Muscle of leg (tissue), 11 donors: ENCODE data around the gene CD81. TPM values are rescaled to one million over a fixed set of nuclear protein-coding genes. Genes with fewer than 3 reads are reported as not detected.

Experiments used
- DNase-seq: peaks from one replicate; pipeline ENCODE4 v3.0.0; 2013
- H3K27ac ChIP-seq: one replicate; pipeline ENCODE4 v1.5.1; 2013; ENCODE audit warnings: mild to moderate bottlenecking, low read length, control low read depth
- H3K27me3 ChIP-seq: one replicate; pipeline ENCODE4 v1.6.1; 2013; ENCODE audit warnings: low read length; ENCODE audit not compliant: control insufficient read depth, insufficient read depth
- H3K36me3 ChIP-seq: one replicate; pipeline ENCODE4 v1.6.1; 2013; ENCODE audit warnings: low read length; ENCODE audit not compliant: control insufficient read depth, insufficient read depth
- H3K4me1 ChIP-seq: one replicate; pipeline ENCODE4 v1.6.1; 2013; ENCODE audit warnings: low read length; ENCODE audit not compliant: control insufficient read depth, insufficient read depth
- H3K4me3 ChIP-seq: one replicate; pipeline ENCODE4 v1.5.1; 2013; ENCODE audit warnings: low read length, control low read depth
- H3K9me3 ChIP-seq: replicated peaks from 2 replicates; pipeline ENCODE4 v1.6.1; 2013; ENCODE audit warnings: low read depth, low read length; ENCODE audit not compliant: control insufficient read depth
- WGBS: methylation state at CpG from one replicate; pipeline ENCODE4 v1.1.5; 2013; ENCODE audit warnings: missing lambda C conversion rate; ENCODE audit not compliant: insufficient coverage; 5-methylcytosine and 5-hydroxymethylcytosine counted together
- polyA plus RNA-seq, 8 donors: library from polyadenylated mRNA; unstranded; fragments of 120-200 nt; gene quantifications; one replicate each; pipeline versions ENCODE4 v1.2.1 to v1.2.3, GENCODE V29; 2013; ENCODE audit warnings: inconsistent platforms in 1 of 8, low replicate concordance in 1 of 8; ENCODE audit not compliant: insufficient read length in 8 of 8, insufficient read depth in 1 of 8
- total RNA-seq: library from RNA; stranded (reverse); fragments of 120-200 nt; gene quantifications from one replicate; pipeline ENCODE4 v1.2.4, GENCODE V29; 2013

The CD81 gene
- total and polyA plus RNA-seq, 9 donors, result 187 to 495 (median 426) TPM

- 36% methylated on average over 13 of the region's 14 CpGs for WGBS
- H3K27me3 ChIP-seq, result no peaks in the 10 kb centered on the region
- H3K4me3 ChIP-seq, result no peak overlapping the region
- no peak for DNase-seq
- H3K27ac ChIP-seq, result peak overlapping the region; percentile 21
- peaks cover 53% of the 10 kb centered on the region for H3K36me3 ChIP-seq
- H3K9me3 ChIP-seq, result no peaks in the 10 kb centered on the region
- H3K4me1 ChIP-seq, result peaks cover 94% of the 10 kb centered on the region
Measured at GRCh38 chr11:2387266-2387987, 10.3 kb downstream of the CD81 start.

GRCh38 chr11:2388431-2389376 lies 11.6 kb downstream of the CD81 start:
- no peak for DNase-seq
- 75% methylated on average over 8 of the region's 15 CpGs for WGBS
- Histone ChIP-seq H3K4me3 (no peak overlapping the region), H3K27ac (peak overlapping the region; percentile 89), H3K4me1 (peaks cover 94% of the 10 kb centered on the region), H3K27me3 (no peaks in the 10 kb centered on the region), H3K9me3 (no peaks in the 10 kb centered on the region), H3K36me3 (peaks cover 63% of the 10 kb centered on the region)

GRCh38 chr11:2389377-2390026 lies 12.4 kb downstream of the CD81 start:
- Histone ChIP-seq H3K27ac (peak overlapping the region; percentile 89), H3K27me3 (no peaks in the 10 kb centered on the region), H3K36me3 (peaks cover 69% of the 10 kb centered on the region), H3K4me1 (peaks cover 88% of the 10 kb centered on the region), H3K9me3 (no peaks in the 10 kb centered on the region), H3K4me3 (no peak overlapping the region)
- 39% methylated on average over 12 of the region's 14 CpGs for WGBS
- DNase-seq, result no peak

DNA sequence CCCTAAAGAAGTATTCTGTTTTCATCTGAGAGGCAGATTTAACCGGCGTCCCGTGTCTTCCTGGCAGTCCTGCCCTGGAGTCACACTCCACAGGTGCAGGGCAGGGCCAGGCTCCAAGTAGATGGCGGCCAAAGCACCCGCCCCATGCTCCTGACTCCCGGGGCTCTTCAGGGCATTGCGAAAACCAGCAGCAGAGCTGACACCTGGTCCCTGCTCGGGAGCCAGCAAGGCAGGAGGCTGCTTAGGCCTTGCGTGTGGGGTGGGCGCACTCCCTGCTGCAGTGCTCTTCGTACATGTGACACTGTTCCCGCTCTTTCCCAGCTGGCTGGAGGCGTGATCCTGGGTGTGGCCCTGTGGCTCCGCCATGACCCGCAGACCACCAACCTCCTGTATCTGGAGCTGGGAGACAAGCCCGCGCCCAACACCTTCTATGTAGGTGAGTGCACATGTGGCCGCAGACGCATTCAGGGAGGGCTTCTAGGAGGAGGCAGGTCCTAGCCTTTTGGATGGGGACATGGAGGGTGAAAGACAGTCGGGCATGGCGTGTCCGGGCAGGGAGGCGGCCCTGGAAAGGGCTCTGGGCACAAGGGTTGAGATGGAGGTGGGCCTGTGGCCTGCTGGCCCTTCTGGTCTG lies 13.1 kb downstream of the CD81 start:
- peak overlapping the region; percentile 89 for H3K27ac ChIP-seq
- 70% methylated on average over 22 of the region's 23 CpGs for WGBS
- H3K36me3 ChIP-seq, result peaks cover 70% of the 10 kb centered on the region
- H3K4me1 ChIP-seq, result peaks cover 81% of the 10 kb centered on the region
- no peaks in the 10 kb centered on the region for H3K9me3 ChIP-seq
- H3K4me3 ChIP-seq, result no peak overlapping the region
- no peak for DNase-seq
- H3K27me3 ChIP-seq, result no peaks in the 10 kb centered on the region

DNA sequence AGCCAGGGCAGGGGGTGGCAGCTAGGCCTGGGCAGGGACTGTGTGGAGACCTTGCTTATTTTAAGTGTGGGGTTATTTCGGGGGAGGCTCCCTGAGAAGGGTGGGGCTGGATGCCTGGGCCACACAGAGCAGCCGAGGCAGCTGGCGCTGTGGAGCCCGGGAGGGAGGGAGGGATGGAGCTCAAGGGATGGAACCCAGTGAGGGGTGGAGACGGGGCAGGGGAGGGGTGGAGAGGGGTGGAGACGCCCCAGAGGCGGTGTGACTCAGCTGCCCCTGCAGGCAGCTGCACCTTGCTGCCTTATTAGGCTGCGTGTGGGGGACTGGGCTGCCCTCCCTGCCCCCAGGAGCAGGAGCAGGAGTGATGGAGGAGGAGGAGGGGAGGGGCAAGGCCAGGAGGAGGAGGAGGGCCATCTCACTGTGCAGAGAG lies 13.6 kb downstream of the CD81 start:
- peak; percentile 73 for DNase-seq
- Histone ChIP-seq H3K27ac (peak overlapping the region; percentile 89), H3K4me1 (peaks cover 77% of the 10 kb centered on the region), H3K36me3 (peaks cover 71% of the 10 kb centered on the region), H3K9me3 (no peaks in the 10 kb centered on the region), H3K4me3 (no peak overlapping the region), H3K27me3 (no peaks in the 10 kb centered on the region)
- 41% methylated on average over 8 of the region's 8 CpGs for whole genome bisulfite sequencing

DNA sequence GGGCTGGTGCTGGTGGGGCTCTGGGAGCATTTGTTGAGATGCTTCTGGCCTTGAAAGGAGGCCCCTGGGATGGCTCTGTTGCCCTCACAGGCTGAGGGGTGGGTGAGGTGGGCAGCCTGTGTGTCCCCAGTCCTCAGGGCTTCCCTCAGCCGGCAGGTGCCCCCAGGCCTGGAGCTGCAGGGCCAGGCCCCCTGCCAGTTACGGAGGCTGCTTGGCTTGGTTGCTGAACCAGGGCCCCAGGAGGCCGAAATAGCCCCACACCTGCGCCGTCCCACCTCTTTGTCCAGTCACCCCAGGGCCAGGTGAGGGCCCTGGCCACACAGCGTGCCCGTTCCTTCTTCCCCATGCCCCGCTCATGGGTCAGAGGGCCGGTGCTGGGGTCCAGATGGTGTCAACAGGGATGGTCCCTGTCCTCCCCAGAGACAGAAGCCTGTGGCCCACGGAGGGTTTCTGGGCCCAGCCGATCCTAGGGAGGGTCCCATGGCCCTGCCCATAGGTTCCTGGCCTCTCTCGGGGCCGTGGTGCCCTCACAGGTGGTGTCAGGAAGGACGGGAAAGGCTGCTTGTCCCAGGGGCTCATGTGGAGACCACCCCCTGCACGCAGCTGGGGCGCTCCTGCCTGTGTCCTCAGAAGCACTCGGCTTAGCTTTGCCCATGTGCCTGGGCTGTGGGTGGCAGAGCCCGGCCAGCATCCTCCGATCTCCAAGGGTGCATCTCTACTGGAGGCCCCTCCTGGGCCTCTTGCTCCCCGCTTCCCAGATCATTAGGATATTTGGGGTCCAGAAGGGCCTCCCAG lies 14.3 kb downstream of the CD81 start:
- peaks cover 71% of the 10 kb centered on the region for H3K36me3 ChIP-seq
- no peak overlapping the region for H3K4me3 ChIP-seq
- H3K4me1 ChIP-seq, result peaks cover 70% of the 10 kb centered on the region
- H3K27ac ChIP-seq, result peak overlapping the region; percentile 75
- WGBS, result 74% methylated on average over 20 of the region's 20 CpGs
- DNase-seq, result no peak
- H3K27me3 ChIP-seq, result no peaks in the 10 kb centered on the region
- H3K9me3 ChIP-seq, result no peaks in the 10 kb centered on the region

- DNase-seq, result no peak
- Histone ChIP-seq H3K27me3 (no peaks in the 10 kb centered on the region), H3K27ac (peak overlapping the region; percentile 13), H3K9me3 (no peaks in the 10 kb centered on the region), H3K36me3 (peaks cover 75% of the 10 kb centered on the region), H3K4me3 (no peak overlapping the region), H3K4me1 (peaks cover 60% of the 10 kb centered on the region)
- WGBS, result 87% methylated on average over 22 of the region's 26 CpGs
Measured at GRCh38 chr11:2392241-2392959, 15.3 kb downstream of the CD81 start.

DNA sequence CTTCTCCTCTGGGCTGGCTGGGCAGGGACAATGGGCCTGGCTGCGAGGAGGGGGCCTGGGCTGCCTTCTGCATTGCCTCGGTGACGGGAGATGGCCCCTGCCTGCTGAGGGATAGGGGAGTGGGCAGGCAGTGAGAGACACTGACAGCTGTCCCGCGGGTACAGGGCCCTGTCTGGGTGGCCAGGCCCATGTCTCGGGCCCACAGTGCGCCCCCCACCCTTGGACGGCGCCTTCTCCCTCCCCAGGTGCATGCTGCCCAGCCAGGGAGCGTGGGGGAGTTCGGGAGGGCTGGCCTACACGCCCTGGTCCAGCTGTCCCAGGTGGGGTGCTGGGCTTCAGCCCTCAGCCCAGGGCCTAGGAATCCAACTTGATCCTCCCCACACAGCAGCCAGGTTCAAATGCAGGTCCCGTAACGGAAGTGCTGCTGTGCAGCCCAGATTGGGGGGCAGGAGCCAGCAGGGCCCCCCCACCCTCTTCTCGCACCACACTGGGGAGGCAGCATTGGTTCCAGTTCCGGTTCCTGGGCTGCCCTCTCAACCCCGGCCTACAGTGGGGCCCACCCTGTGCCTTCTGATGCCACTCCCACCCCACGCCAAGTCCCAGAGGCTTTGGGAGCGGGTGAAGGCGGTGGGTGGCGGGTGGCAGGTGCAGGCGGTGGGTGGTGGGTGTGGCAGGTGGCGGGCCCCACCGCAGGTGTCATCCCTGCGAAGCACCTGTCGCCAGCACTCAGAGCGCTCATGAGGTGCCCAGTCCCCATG lies 16.2 kb downstream of the CD81 start:
- no peak for DNase-seq
- Histone ChIP-seq H3K4me3 (no peak overlapping the region), H3K36me3 (peaks cover 82% of the 10 kb centered on the region), H3K9me3 (no peaks in the 10 kb centered on the region), H3K27me3 (no peaks in the 10 kb centered on the region), H3K27ac (peak overlapping the region; percentile 29), H3K4me1 (peaks cover 52% of the 10 kb centered on the region)
- WGBS, result 71% methylated on average over 21 of the region's 27 CpGs
